Activated naive CD4-positive, alpha-beta T cell treated with anti-CD3 and anti-CD28 coated beads for 36 hours (primary cell): ENCODE data around the gene ZFPM1. TPM values are rescaled to one million over a fixed set of nuclear protein-coding genes. Genes with fewer than 3 reads are reported as not detected.

Experiments used
- CTCF ChIA-PET: fragments of 350-600 bp; sonication (Branson Sonifier 250); formaldehyde crosslinking; loops from one replicate; lab custom pipeline; 2021; ENCODE audit warnings: antibody characterized with exemption; lab: Charles Lee
- DNase-seq: peaks from one replicate; pipeline ENCODE4 v3.0.0-alpha.2; 2020
- H3K27ac Mint-ChIP-seq: one replicate; pipeline ENCODE4 v1.8.0; 2021; ENCODE audit warnings: mild to moderate bottlenecking, mixed read lengths
- H3K27me3 Mint-ChIP-seq: one replicate; pipeline ENCODE4 v1.8.0; 2021; ENCODE audit warnings: low read depth, mixed read lengths
- H3K36me3 Mint-ChIP-seq: one replicate; pipeline ENCODE4 v1.8.0; 2021; ENCODE audit warnings: low read depth, mixed read lengths
- H3K4me1 Mint-ChIP-seq: one replicate; pipeline ENCODE4 v1.8.0; 2021; ENCODE audit warnings: low read depth, mixed read lengths
- H3K4me3 Mint-ChIP-seq: one replicate; pipeline ENCODE4 v1.8.0; 2021; ENCODE audit warnings: mild to moderate bottlenecking, moderate library complexity, mixed read lengths
- H3K9me3 Mint-ChIP-seq: one replicate; pipeline ENCODE4 v1.8.0; 2021; ENCODE audit warnings: mixed read lengths
- intact Hi-C: fragments of 100-400 bp; cut with micrococcal nuclease; formaldehyde crosslinking; loops from one replicate; pipeline ENCODE4 v1.15.1; 2023
- total RNA-seq, 2 experiments: library from RNA; stranded (reverse); gene quantifications; one replicate each; pipeline ENCODE4 v1.2.3, GENCODE V29; 2021

Gene ZFPM1
- total RNA-seq, 2 experiments from 2014 or later, result 11.0 to 12.2 TPM

DNA sequence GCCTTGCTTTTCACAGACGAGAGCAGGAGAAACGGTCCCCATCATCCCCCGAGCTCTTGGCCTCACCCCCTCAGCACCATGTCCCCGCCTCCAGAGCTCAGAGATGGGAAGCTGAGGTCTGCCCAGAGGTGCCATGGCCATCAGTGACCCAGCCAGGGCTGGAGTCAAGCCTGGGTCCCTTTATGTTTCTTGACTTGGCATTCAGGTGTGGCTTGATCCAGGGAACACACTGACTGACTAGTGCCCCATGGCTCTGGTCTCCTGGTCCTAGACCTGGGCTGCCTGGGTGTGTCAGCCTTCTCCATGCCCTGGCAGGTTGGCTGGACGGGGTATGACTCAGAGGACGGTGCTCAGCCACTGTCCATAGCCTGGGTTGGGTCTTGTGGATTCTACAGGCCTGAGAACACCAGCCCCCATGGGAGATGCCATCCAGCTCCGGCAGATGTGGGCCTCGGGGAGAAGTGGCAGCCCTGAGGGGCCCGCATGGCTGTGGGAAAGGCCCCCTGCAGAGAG, 54.2 kb downstream of the ZFPM1 start:
- Mint-ChIP-seq H3K27ac (no peak overlapping the region), H3K4me3 (no peak overlapping the region), H3K9me3 (no peaks in the 10 kb centered on the region), H3K27me3 (no peaks in the 10 kb centered on the region), H3K4me1 (peaks cover 4% of the 10 kb centered on the region), H3K36me3 (no peaks in the 10 kb centered on the region)
- intact Hi-C loops, result no loop called here
- DNase-seq, result no peak
- CTCF ChIA-PET, result no interaction called here

DNA sequence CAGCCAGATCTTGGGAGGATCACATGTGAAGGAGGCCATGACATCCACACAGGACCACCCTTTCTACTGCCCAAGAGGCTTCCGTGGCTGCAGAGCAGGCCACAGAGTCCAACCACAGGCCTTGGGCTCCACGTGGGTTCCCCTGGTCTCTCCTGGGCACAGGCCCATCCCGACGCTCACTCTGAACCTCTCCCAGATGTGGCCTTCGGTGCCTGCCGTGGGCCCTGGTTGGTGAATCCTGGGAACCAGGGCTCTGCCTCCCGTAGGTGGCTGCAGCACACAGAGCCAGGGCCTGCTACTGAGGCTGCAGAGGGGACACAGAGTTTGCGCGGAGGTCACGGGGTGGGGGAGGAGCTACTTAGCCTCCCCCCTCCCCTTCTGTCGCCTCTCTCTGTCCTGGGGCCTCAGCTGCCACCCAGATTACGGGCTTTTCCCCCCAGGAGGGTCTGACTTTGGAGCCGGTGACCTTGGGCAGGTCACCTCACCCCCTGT, 55.3 kb downstream of the ZFPM1 start:
- intact Hi-C loops, result no loop called here
- peaks cover 3% of the 10 kb centered on the region for H3K4me1 Mint-ChIP-seq

GRCh38 chr16:88508868-88509748, 56.0 kb downstream of the ZFPM1 start:
- intact Hi-C loops, result no loop called here
- Mint-ChIP-seq H3K4me1 (peaks cover 2% of the 10 kb centered on the region), H3K27me3 (no peaks in the 10 kb centered on the region), H3K4me3 (no peak overlapping the region), H3K9me3 (no peaks in the 10 kb centered on the region), H3K27ac (no peak overlapping the region), H3K36me3 (no peaks in the 10 kb centered on the region)
- no peak for DNase-seq
- CTCF ChIA-PET, result no interaction called here

More for the DNA sequence above, 55.3 kb downstream of the ZFPM1 start:
- Mint-ChIP-seq H3K27ac (no peak overlapping the region), H3K27me3 (no peaks in the 10 kb centered on the region), H3K9me3 (no peaks in the 10 kb centered on the region), H3K4me3 (no peak overlapping the region), H3K36me3 (no peaks in the 10 kb centered on the region)
- DNase-seq, result no peak
- CTCF ChIA-PET, result no interaction called here

GRCh38 chr16:88509749-88510069, 56.6 kb downstream of the ZFPM1 start:
- Mint-ChIP-seq H3K27ac (no peak overlapping the region), H3K4me1 (peaks cover 2% of the 10 kb centered on the region), H3K9me3 (no peaks in the 10 kb centered on the region), H3K27me3 (no peaks in the 10 kb centered on the region), H3K36me3 (no peaks in the 10 kb centered on the region), H3K4me3 (no peak overlapping the region)
- intact Hi-C loops, result no loop called here
- no peak for DNase-seq
- CTCF ChIA-PET, result no interaction called here

DNA sequence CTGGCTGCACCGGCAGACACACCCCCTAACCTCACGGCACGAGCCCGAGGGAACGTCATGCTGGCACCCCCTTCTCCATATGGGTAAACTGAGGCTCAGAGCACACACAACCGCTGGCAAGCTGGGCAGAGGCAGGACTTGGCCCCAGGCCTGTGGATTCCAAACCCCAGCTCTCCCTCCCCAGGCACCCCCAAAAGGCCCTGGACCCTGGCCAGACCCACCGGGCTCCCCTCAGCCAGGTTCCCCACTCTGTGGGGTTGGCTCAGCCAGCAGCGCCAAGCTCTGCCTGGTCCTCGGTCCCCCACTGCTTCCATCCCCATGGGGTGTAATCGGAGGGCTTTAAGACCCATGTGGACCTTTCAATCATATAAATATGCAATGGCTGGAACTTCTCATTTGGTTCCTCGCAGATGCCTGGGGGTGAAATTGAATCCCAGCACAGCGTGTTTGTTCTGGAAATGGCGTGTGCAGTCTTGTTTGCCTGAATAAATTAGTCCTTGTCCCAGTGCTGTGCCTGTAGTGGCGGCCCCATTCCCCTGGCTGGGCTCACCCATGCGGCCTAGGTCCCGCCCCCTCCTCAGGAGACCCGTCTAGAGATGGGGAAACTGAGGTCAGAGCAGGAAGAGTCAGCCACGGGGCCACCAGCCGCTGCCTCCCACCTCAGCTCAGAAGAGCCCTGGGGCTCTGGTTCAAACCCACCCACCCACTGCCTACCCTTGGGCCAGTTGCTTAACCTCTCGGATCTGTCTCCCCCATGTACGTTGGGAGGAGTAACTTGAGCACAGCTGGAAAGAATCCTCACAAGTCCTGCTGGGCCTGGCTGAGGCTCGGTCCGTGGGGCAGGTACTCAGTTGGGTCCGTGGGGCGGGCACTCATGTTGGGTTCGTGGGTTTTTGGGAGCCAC, 57.3 kb downstream of the ZFPM1 start:
- no peak overlapping the region for H3K4me3 Mint-ChIP-seq
- H3K9me3 Mint-ChIP-seq, result no peaks in the 10 kb centered on the region
- no peaks in the 10 kb centered on the region for H3K36me3 Mint-ChIP-seq
- H3K4me1 Mint-ChIP-seq, result no peaks in the 10 kb centered on the region
- H3K27me3 Mint-ChIP-seq, result no peaks in the 10 kb centered on the region
- H3K27ac Mint-ChIP-seq, result no peak overlapping the region
- CTCF ChIA-PET, result interaction anchor here (0.5 to 0.6 kb wide), 3 partner anchors 17 to 97 kb away, joined by 3 to 6 read pairs (median 3); no protein-coding TSS in a partner anchor
- no peak for DNase-seq
- intact Hi-C loops, result no loop called here

DNA sequence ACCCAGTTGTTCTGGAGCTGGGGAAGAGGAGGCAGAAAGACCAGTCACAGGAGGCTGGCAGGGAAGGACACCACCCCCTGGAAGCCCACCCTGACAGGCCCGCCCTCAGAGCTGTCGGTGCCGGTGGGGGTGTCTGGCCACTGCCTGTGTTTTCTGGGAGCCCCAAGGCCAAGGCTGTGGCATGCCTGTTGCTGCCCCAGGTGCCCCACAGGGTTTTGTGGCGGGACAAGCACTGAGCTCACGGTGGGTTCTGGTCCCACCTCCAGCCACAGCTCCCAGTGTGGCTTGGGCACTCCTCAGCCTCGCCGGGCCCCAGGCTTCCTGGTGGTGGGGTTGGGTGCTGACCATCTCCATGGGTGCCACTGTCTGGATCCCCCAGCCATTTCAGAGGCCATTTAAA, 58.0 kb downstream of the ZFPM1 start:
- DNase-seq, result no peak
- Mint-ChIP-seq H3K27ac (no peak overlapping the region), H3K9me3 (no peaks in the 10 kb centered on the region), H3K27me3 (no peaks in the 10 kb centered on the region), H3K4me3 (no peak overlapping the region), H3K4me1 (no peaks in the 10 kb centered on the region), H3K36me3 (no peaks in the 10 kb centered on the region)
- intact Hi-C loops, result no loop called here
- CTCF ChIA-PET, result interaction anchor here (0.5 to 0.6 kb wide), 3 partner anchors 18 to 97 kb away, joined by 3 to 6 read pairs (median 3); no protein-coding TSS in a partner anchor

DNA sequence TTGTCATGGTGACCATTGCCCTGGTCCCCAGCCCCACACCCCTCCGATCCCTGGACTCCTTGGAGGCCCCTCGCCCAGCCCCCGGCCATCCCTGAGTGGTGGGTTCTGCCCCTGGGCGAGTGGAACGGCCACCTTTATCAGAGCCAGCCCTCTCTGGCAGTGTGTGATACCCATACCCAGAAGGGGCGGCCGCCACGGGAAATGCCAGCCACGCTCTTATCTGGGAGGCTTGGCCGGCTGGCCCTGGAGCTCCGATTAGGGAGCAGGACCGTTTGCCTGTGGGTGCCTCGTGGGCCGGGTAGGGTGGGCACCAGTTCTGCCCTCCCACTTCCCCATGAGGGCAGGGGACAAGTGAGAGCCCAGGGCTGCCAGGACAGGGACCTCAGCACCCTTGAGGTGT, 58.8 kb downstream of the ZFPM1 start:
- intact Hi-C loops, result no loop called here
- CTCF ChIA-PET, result no interaction called here
- Mint-ChIP-seq H3K27ac (no peak overlapping the region), H3K4me3 (no peak overlapping the region), H3K4me1 (no peaks in the 10 kb centered on the region), H3K9me3 (no peaks in the 10 kb centered on the region), H3K36me3 (no peaks in the 10 kb centered on the region), H3K27me3 (no peaks in the 10 kb centered on the region)
- no peak for DNase-seq

DNA sequence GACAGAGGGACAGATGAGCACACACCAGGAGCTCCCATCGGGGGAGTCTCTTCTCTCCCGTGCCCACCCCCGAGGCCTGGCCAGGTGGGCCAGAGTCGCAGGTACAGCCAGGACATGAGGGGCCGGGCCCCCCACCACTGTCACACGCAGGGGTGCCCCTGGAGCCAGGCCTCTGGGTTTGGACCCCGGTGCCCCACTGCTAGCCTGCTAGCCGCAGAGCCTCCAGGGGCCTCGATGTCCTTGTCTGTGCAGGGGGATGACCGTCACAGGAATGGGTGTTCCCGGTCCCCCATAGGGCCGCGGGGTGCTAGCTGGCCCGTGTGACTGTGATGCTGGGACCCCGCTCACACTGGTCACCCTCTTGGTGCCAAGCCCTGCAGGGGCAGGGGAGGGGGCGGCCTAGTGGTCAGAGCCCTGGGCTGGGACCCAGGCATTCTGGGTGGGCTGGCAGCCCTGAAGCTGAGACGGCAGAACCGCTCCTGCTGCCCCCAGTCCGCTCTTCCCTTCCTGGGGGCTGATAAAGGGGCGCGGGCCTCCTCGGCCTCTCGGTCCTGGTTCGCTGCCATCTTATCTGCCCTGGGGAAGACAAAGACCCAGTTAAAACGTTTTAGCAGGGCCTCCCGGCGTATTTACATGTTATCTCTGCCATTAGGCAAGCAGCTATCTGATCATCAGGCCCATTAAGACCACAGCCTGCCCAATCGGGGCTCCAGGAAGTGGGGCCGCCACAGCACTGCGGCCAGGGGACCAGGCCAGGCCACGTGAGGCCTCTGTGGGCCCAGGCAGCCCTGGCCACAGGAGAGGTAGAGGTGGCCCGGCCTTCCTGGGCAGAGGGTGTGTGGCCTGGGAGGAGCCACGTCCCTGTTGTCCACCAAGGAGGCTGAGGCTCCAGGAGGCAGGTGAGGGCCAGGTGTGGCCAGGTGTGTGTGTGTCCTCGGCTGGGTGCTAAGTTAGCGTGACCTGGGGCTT, 59.9 kb downstream of the ZFPM1 start:
- intact Hi-C loops, result no loop called here
- no peaks in the 10 kb centered on the region for H3K27me3 Mint-ChIP-seq
- no peak for DNase-seq
- H3K36me3 Mint-ChIP-seq, result no peaks in the 10 kb centered on the region
- H3K4me3 Mint-ChIP-seq, result no peak overlapping the region
- H3K4me1 Mint-ChIP-seq, result no peaks in the 10 kb centered on the region
- no peak overlapping the region for H3K27ac Mint-ChIP-seq
- CTCF ChIA-PET, result no interaction called here
- no peaks in the 10 kb centered on the region for H3K9me3 Mint-ChIP-seq

DNA sequence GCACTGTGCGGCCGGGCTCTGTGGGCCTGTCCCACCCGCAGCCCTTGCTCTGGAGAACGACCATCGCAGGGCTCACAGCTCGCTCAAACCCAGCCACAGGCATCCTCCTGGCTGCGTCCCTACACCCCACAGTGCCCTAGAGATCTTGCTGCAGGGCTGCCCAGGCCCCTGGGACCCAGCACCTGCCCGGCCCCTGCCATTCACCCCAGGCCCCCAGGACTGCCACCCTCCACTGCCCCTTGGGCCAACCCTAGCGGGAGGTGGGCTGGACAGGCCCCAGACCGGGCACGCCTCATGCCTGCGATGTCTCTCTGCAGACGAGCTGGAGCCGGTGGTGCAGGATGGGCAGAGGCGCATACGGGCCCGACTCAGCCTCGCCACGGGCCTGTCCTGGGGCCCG, 61.0 kb downstream of the ZFPM1 start:
- no peaks in the 10 kb centered on the region for H3K27me3 Mint-ChIP-seq

DNA sequence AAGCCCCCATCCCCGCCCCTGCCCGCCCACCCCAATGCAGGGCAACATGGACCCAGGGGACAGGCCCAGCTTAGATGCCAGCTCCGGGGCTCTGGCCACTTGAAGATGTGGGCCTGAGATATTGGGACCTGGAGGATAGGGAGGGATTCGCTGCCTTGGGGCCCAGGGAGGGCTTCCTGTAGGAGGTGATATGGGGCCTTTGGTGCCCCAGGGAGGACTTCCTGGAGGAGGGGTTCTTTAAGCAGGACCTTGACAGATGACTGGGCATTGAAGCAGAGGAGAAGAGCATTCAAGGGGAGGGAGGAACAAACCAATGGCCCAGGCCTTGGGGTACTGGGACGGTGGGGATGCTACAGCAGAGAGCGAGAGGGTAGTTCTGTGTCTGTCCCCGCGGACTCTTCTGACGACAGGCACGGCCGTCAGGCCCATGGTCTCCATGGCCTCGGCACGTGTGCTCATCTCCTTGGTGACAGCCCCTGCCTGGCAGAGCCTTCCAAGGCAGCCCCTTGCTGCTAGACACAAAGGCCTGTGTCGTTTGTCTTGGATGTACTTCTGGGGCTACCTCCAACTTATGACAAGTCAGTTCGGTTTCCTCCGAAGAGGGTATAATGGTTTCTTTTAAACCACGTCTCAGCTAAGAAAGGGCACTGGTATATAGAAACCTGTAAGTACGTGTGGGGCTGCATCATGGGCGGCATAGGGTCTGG, 61.6 kb downstream of the ZFPM1 start:
- Mint-ChIP-seq H3K4me3 (no peak overlapping the region), H3K27ac (no peak overlapping the region)
- intact Hi-C loops, result no loop called here

More for the DNA sequence above, 61.0 kb downstream of the ZFPM1 start:
- DNase-seq, result no peak
- no peaks in the 10 kb centered on the region for H3K4me1 Mint-ChIP-seq
- H3K27ac Mint-ChIP-seq, result no peak overlapping the region
- CTCF ChIA-PET, result no interaction called here
- H3K36me3 Mint-ChIP-seq, result no peaks in the 10 kb centered on the region
- intact Hi-C loops, result no loop called here
- no peaks in the 10 kb centered on the region for H3K9me3 Mint-ChIP-seq
- H3K4me3 Mint-ChIP-seq, result no peak overlapping the region

GRCh38 chr16:88515371-88515770, 62.3 kb downstream of the ZFPM1 start:
- CTCF ChIA-PET, result no interaction called here
- Mint-ChIP-seq H3K36me3 (no peaks in the 10 kb centered on the region), H3K27me3 (no peaks in the 10 kb centered on the region), H3K4me1 (no peaks in the 10 kb centered on the region), H3K27ac (no peak overlapping the region), H3K4me3 (no peak overlapping the region), H3K9me3 (no peaks in the 10 kb centered on the region)
- intact Hi-C loops, result no loop called here
- DNase-seq, result no peak

More for the DNA sequence above, 61.6 kb downstream of the ZFPM1 start:
- CTCF ChIA-PET, result no interaction called here
- no peaks in the 10 kb centered on the region for H3K36me3 Mint-ChIP-seq
- no peaks in the 10 kb centered on the region for H3K4me1 Mint-ChIP-seq
- H3K27me3 Mint-ChIP-seq, result no peaks in the 10 kb centered on the region
- no peaks in the 10 kb centered on the region for H3K9me3 Mint-ChIP-seq
- no peak for DNase-seq
